Hematopoietic multipotent progenitor cell treated with erythropoietin and hydrocortisone succinate and interleukin-3 and kit ligand, for 15 days (in vitro differentiated cells): Measurements from ENCODE around the gene ANO3.
"Not testable (repeated sequence)": the region's sequence is repeated elsewhere in the genome, so short reads cannot be mapped to it uniquely, and the experiment has no call there.

ENCODE experiments used
- DNase-seq: peaks from one replicate; pipeline ENCODE4 v3.0.0-alpha.2; 2015; ENCODE audit warnings: low spot score

The ANO3 gene

GRCh38 chr11:26626346-26626745 is 294.4 kb downstream of the ANO3 start:
- no peak for DNase-seq

- no peak for DNase-seq
Observed at GRCh38 chr11:26632691-26633159, 300.8 kb downstream of the ANO3 start.

- DNase-seq, result not testable (repeated sequence)
Observed at GRCh38 chr11:26643314-26643713, 311.4 kb downstream of the ANO3 start.

- peak; percentile 23 for DNase-seq
Observed at GRCh38 chr11:26649884-26650283, 318.0 kb downstream of the ANO3 start.

- no peak for DNase-seq
Observed at GRCh38 chr11:26651916-26652315, 320.0 kb downstream of the ANO3 start.

GRCh38 chr11:26655287-26655686 is 323.4 kb downstream of the ANO3 start:
- no peak for DNase-seq

GRCh38 chr11:26662916-26663315 is 331.0 kb downstream of the ANO3 start:
- no peak for DNase-seq

GRCh38 chr11:26665036-26665435 is 333.1 kb downstream of the ANO3 start:
- no peak for DNase-seq

GRCh38 chr11:26665946-26666345 is 334.0 kb downstream of the ANO3 start:
- no peak for DNase-seq

- no peak for DNase-seq
Observed at GRCh38 chr11:26675233-26675928, 343.5 kb downstream of the ANO3 start.

GRCh38 chr11:26676641-26677040 is 344.7 kb downstream of the ANO3 start:
- no peak for DNase-seq

- no peak for DNase-seq
Observed at GRCh38 chr11:26677566-26677965, 345.6 kb downstream of the ANO3 start.

- DNase-seq, result no peak
Observed at GRCh38 chr11:26687351-26687750, 355.4 kb downstream of the ANO3 start.

GRCh38 chr11:26688701-26689100 is 356.8 kb downstream of the ANO3 start:
- no peak for DNase-seq

GRCh38 chr11:26696330-26696729 is 364.4 kb downstream of the ANO3 start:
- no peak for DNase-seq

GRCh38 chr11:26698224-26698623 is 366.3 kb downstream of the ANO3 start:
- no peak for DNase-seq

GRCh38 chr11:26700574-26701235 is 368.8 kb downstream of the ANO3 start:
- no peak for DNase-seq

GRCh38 chr11:26702406-26702805 is 370.5 kb downstream of the ANO3 start:
- no peak for DNase-seq

- no peak for DNase-seq
Observed at GRCh38 chr11:26703411-26704191, 371.7 kb downstream of the ANO3 start.

GRCh38 chr11:26704249-26704648 is 372.3 kb downstream of the ANO3 start:
- DNase-seq, result no peak

- no peak for DNase-seq
Observed at GRCh38 chr11:26706181-26706580, 374.3 kb downstream of the ANO3 start.

- DNase-seq, result no peak
Observed at GRCh38 chr11:26708736-26709456, 377.0 kb downstream of the ANO3 start.
